ENCODE results near the gene POPDC2.

Gene POPDC2

GRCh38 chr3:119632829-119633228, 27.6 kb downstream of the POPDC2 start:
- WGBS: 97% methylated on average over 4 of the region's 4 CpGs
- Histone ChIP-seq H3K9me3 (ENCODE audit: control insufficient read depth, low read length) (no peaks in the 10 kb centered on the region), H3K4me1 (ENCODE audit: control insufficient read depth, insufficient read depth, low read depth, low read length) (peaks cover 6% of the 10 kb centered on the region), H3K14ac (ENCODE audit: low read length in 2 of 2) (no peak overlapping the region), H2BK12ac (ENCODE audit: low read length in 2 of 2) (no peak overlapping the region), H3K4me2 (ENCODE audit: low read length, poor library complexity, severe bottlenecking) (no peak overlapping the region), H2AK5ac (ENCODE audit: low read length, severe bottlenecking) (no peak overlapping the region), H3K4ac (ENCODE audit: low read depth in 1 of 2, low read length in 2 of 2) (no peak overlapping the region), H4K8ac (ENCODE audit: low read length) (no peak overlapping the region), H3K27ac (ENCODE audit: low read length, poor library complexity, severe bottlenecking) (no peak overlapping the region), H2BK120ac (ENCODE audit: low read depth, low read length) (no peak overlapping the region), H3K9ac (ENCODE audit: low read length) (no peak overlapping the region), H3K27me3 (ENCODE audit: control insufficient read depth in 1 of 2, insufficient read depth in 1 of 2, low read length in 2 of 2) (no peaks in the 10 kb centered on the region), H3K18ac (ENCODE audit: low read depth in 1 of 2, low read length in 2 of 2) (no peak overlapping the region), H4K91ac (ENCODE audit: low read length) (no peak overlapping the region), H2BK5ac (ENCODE audit: low read depth, low read length, poor library complexity, severe bottlenecking) (no peak overlapping the region), H3K36me3 (ENCODE audit: control insufficient read depth in 1 of 2, insufficient read depth in 2 of 2, low read depth in 1 of 2, low read length in 2 of 2) (no peaks in the 10 kb centered on the region), H2BK15ac (ENCODE audit: low read depth, poor library complexity, severe bottlenecking) (no peak overlapping the region), H3K79me1 (replicated peaks; ENCODE audit: low read length, poor library complexity, severe bottlenecking) (no peaks in the 10 kb centered on the region), H3K23ac (ENCODE audit: low read length in 2 of 2) (no peak overlapping the region), H2AFZ (ENCODE audit: low read depth, low read length) (no peak overlapping the region), H3K4me3 (ENCODE audit: insufficient read depth in 1 of 2, low read depth in 1 of 2, low read length in 2 of 2) (no peak overlapping the region)
- no peak for DNase-seq

GRCh38 chr3:119632216-119632615, 28.2 kb downstream of the POPDC2 start:
- Histone ChIP-seq H3K14ac (ENCODE audit: low read length in 2 of 2) (no peak overlapping the region), H3K36me3 (ENCODE audit: control insufficient read depth in 1 of 2, insufficient read depth in 2 of 2, low read depth in 1 of 2, low read length in 2 of 2) (no peaks in the 10 kb centered on the region), H4K91ac (ENCODE audit: low read length) (no peak overlapping the region), H3K23ac (ENCODE audit: low read length in 2 of 2) (no peak overlapping the region), H2BK12ac (ENCODE audit: low read length in 2 of 2) (no peak overlapping the region), H3K4me1 (ENCODE audit: control insufficient read depth, insufficient read depth, low read depth, low read length) (peaks cover 3% of the 10 kb centered on the region), H3K4me3 (ENCODE audit: insufficient read depth in 1 of 2, low read depth in 1 of 2, low read length in 2 of 2) (no peak overlapping the region), H4K8ac (ENCODE audit: low read length) (peak overlapping the region; percentile 52), H3K79me1 (replicated peaks; ENCODE audit: low read length, poor library complexity, severe bottlenecking) (no peaks in the 10 kb centered on the region), H3K18ac (ENCODE audit: low read depth in 1 of 2, low read length in 2 of 2) (no peak overlapping the region), H2AFZ (ENCODE audit: low read depth, low read length) (no peak overlapping the region), H3K9me3 (ENCODE audit: control insufficient read depth, low read length) (no peaks in the 10 kb centered on the region), H3K4me2 (ENCODE audit: low read length, poor library complexity, severe bottlenecking) (no peak overlapping the region), H3K27me3 (ENCODE audit: control insufficient read depth in 1 of 2, insufficient read depth in 1 of 2, low read length in 2 of 2) (no peaks in the 10 kb centered on the region), H3K27ac (ENCODE audit: low read length, poor library complexity, severe bottlenecking) (no peak overlapping the region), H2BK15ac (ENCODE audit: low read depth, poor library complexity, severe bottlenecking) (no peak overlapping the region), H2BK120ac (ENCODE audit: low read depth, low read length) (no peak overlapping the region), H3K9ac (ENCODE audit: low read length) (no peak overlapping the region), H3K4ac (ENCODE audit: low read depth in 1 of 2, low read length in 2 of 2) (peak overlapping the region in 1 of 2 experiments; percentile 24), H2BK5ac (ENCODE audit: low read depth, low read length, poor library complexity, severe bottlenecking) (no peak overlapping the region), H2AK5ac (ENCODE audit: low read length, severe bottlenecking) (no peak overlapping the region)
- WGBS: 86% methylated on average over 4 of the region's 4 CpGs
- no peak for DNase-seq

GRCh38 chr3:119631516-119631915, 28.9 kb downstream of the POPDC2 start:
- H4K8ac ChIP-seq (ENCODE audit: low read length): no peak overlapping the region
- 86% methylated on average over 3 of the region's 3 CpGs for WGBS

GRCh38 chr3:119630880-119631329, 29.5 kb downstream of the POPDC2 start:
- no peak for DNase-seq
- H2BK12ac ChIP-seq (ENCODE audit: low read length in 2 of 2): peak overlapping the region in 1 of 2 experiments; percentile 0
- H3K4me3 ChIP-seq (ENCODE audit: insufficient read depth in 1 of 2, low read depth in 1 of 2, low read length in 2 of 2): peak overlapping the region in 1 of 2 experiments; percentile 28
- H3K36me3 ChIP-seq (ENCODE audit: control insufficient read depth in 1 of 2, insufficient read depth in 2 of 2, low read depth in 1 of 2, low read length in 2 of 2): no peaks in the 10 kb centered on the region
- no peak overlapping the region for H3K23ac ChIP-seq (ENCODE audit: low read length in 2 of 2)
- H2AK5ac ChIP-seq (ENCODE audit: low read length, severe bottlenecking): no peak overlapping the region
- no peak overlapping the region for H2BK15ac ChIP-seq (ENCODE audit: low read depth, poor library complexity, severe bottlenecking)
- no peaks in the 10 kb centered on the region for H3K79me1 ChIP-seq (replicated peaks; ENCODE audit: low read length, poor library complexity, severe bottlenecking)
- H3K14ac ChIP-seq (ENCODE audit: low read length in 2 of 2): no peak overlapping the region
- H2AFZ ChIP-seq (ENCODE audit: low read depth, low read length): no peak overlapping the region
- H2BK120ac ChIP-seq (ENCODE audit: low read depth, low read length): no peak overlapping the region
- WGBS: 95% methylated on average over 7 of the region's 7 CpGs
- H2BK5ac ChIP-seq (ENCODE audit: low read depth, low read length, poor library complexity, severe bottlenecking): no peak overlapping the region
- peak overlapping the region; percentile 80 for H3K9ac ChIP-seq (ENCODE audit: low read length)
- no peak overlapping the region for H4K8ac ChIP-seq (ENCODE audit: low read length)
- H3K4me1 ChIP-seq (ENCODE audit: control insufficient read depth, insufficient read depth, low read depth, low read length): peaks cover 6% of the 10 kb centered on the region
- no peak overlapping the region for H3K27ac ChIP-seq (ENCODE audit: low read length, poor library complexity, severe bottlenecking)
- no peak overlapping the region for H3K4ac ChIP-seq (ENCODE audit: low read depth in 1 of 2, low read length in 2 of 2)
- no peaks in the 10 kb centered on the region for H3K27me3 ChIP-seq (ENCODE audit: control insufficient read depth in 1 of 2, insufficient read depth in 1 of 2, low read length in 2 of 2)
- no peak overlapping the region for H3K18ac ChIP-seq (ENCODE audit: low read depth in 1 of 2, low read length in 2 of 2)
- no peaks in the 10 kb centered on the region for H3K9me3 ChIP-seq (ENCODE audit: control insufficient read depth, low read length)
- no peak overlapping the region for H3K4me2 ChIP-seq (ENCODE audit: low read length, poor library complexity, severe bottlenecking)
- H4K91ac ChIP-seq (ENCODE audit: low read length): no peak overlapping the region

More at GRCh38 chr3:119631516-119631915, 28.9 kb downstream of the POPDC2 start:
- H3K18ac ChIP-seq (ENCODE audit: low read depth in 1 of 2, low read length in 2 of 2): no peak overlapping the region
- H2BK12ac ChIP-seq (ENCODE audit: low read length in 2 of 2): no peak overlapping the region
- no peak overlapping the region for H3K27ac ChIP-seq (ENCODE audit: low read length, poor library complexity, severe bottlenecking)
- no peak overlapping the region for H3K4me2 ChIP-seq (ENCODE audit: low read length, poor library complexity, severe bottlenecking)
- H2BK120ac ChIP-seq (ENCODE audit: low read depth, low read length): no peak overlapping the region
- no peak overlapping the region for H2BK5ac ChIP-seq (ENCODE audit: low read depth, low read length, poor library complexity, severe bottlenecking)
- no peak overlapping the region for H3K23ac ChIP-seq (ENCODE audit: low read length in 2 of 2)
- H3K4me3 ChIP-seq (ENCODE audit: insufficient read depth in 1 of 2, low read depth in 1 of 2, low read length in 2 of 2): no peak overlapping the region
- H3K14ac ChIP-seq (ENCODE audit: low read length in 2 of 2): no peak overlapping the region
- H4K91ac ChIP-seq (ENCODE audit: low read length): no peak overlapping the region
- H3K79me1 ChIP-seq (replicated peaks; ENCODE audit: low read length, poor library complexity, severe bottlenecking): no peaks in the 10 kb centered on the region
- peaks cover 3% of the 10 kb centered on the region for H3K4me1 ChIP-seq (ENCODE audit: control insufficient read depth, insufficient read depth, low read depth, low read length)
- no peak for DNase-seq
- H2AK5ac ChIP-seq (ENCODE audit: low read length, severe bottlenecking): no peak overlapping the region
- H3K9ac ChIP-seq (ENCODE audit: low read length): peak overlapping the region; percentile 80
- H2AFZ ChIP-seq (ENCODE audit: low read depth, low read length): no peak overlapping the region
- no peak overlapping the region for H2BK15ac ChIP-seq (ENCODE audit: low read depth, poor library complexity, severe bottlenecking)
- no peaks in the 10 kb centered on the region for H3K9me3 ChIP-seq (ENCODE audit: control insufficient read depth, low read length)
- no peak overlapping the region for H3K4ac ChIP-seq (ENCODE audit: low read depth in 1 of 2, low read length in 2 of 2)
- no peaks in the 10 kb centered on the region for H3K36me3 ChIP-seq (ENCODE audit: control insufficient read depth in 1 of 2, insufficient read depth in 2 of 2, low read depth in 1 of 2, low read length in 2 of 2)
- no peaks in the 10 kb centered on the region for H3K27me3 ChIP-seq (ENCODE audit: control insufficient read depth in 1 of 2, insufficient read depth in 1 of 2, low read length in 2 of 2)

Data from mesenchymal stem cell (in vitro differentiated cells and primary cell).